Measurements from ENCODE around the gene COMMD2. TPM values are rescaled to one million over a fixed set of nuclear protein-coding genes. Genes with fewer than 3 reads are reported as not detected.

Gene COMMD2
- total RNA-seq, 4 donors from 2014 or later = 11.1 to 29.2 (median 22.1) TPM

GRCh38 chr3:149792452-149793270, 40.4 kb upstream of the COMMD2 start, which contains the start of gene ANKUB1:
TSS of gene ANKUB1 (minus strand) at chr3:149792554. CDS start at chr3:149792366, 188 bp downstream.
- TF ChIP-seq, protein P1, sequence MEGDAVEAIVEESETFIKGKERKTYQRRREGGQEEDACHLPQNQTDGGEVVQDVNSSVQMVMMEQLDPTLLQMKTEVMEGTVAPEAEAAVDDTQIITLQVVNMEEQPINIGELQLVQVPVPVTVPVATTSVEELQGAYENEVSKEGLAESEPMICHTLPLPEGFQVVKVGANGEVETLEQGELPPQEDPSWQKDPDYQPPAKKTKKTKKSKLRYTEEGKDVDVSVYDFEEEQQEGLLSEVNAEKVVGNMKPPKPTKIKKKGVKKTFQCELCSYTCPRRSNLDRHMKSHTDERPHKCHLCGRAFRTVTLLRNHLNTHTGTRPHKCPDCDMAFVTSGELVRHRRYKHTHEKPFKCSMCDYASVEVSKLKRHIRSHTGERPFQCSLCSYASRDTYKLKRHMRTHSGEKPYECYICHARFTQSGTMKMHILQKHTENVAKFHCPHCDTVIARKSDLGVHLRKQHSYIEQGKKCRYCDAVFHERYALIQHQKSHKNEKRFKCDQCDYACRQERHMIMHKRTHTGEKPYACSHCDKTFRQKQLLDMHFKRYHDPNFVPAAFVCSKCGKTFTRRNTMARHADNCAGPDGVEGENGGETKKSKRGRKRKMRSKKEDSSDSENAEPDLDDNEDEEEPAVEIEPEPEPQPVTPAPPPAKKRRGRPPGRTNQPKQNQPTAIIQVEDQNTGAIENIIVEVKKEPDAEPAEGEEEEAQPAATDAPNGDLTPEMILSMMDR (IDR thresholded peaks at IDR 0.05) = no peak
- 68 to 81% methylated on average over 4 of the region's 4 CpGs for WGBS, 2 donors
- intact Hi-C loops (cut with DNase I) = no loop called here
- Histone ChIP-seq H3K27ac (no peak within 1 kb of the TSS), H3K4me1 (no peaks in the 10 kb centered on the region), H3K27me3 (no peaks in the 10 kb centered on the region), H3K4me3 (no peak within 1 kb of the TSS), H3K36me3 (no peaks in the 10 kb centered on the region), H3K9me3 (no peaks in the 10 kb centered on the region)
- no peak for DNase-seq

GRCh38 chr3:149790698-149791097, 38.4 kb upstream of the COMMD2 start:
- Histone ChIP-seq H3K27me3 (no peaks in the 10 kb centered on the region), H3K4me1 (no peaks in the 10 kb centered on the region), H3K27ac (no peak overlapping the region), H3K4me3 (no peak overlapping the region), H3K9me3 (no peaks in the 10 kb centered on the region), H3K36me3 (no peaks in the 10 kb centered on the region)
- no peak for DNase-seq
- TF ChIP-seq, protein P1 (IDR thresholded peaks at IDR 0.05) = no peak
- TF ChIP-seq POLR2A (IDR thresholded peaks at IDR 0.05) = no peak
- 67 to 73% methylated on average over 3 of the region's 3 CpGs for WGBS, 2 donors
- intact Hi-C loops (cut with DNase I) = no loop called here

GRCh38 chr3:149790268-149790667, 38.0 kb upstream of the COMMD2 start:
- TF ChIP-seq, protein P1 (IDR thresholded peaks at IDR 0.05) = no peak
- TF ChIP-seq POLR2A (IDR thresholded peaks at IDR 0.05) = no peak
- H3K4me1 ChIP-seq = no peaks in the 10 kb centered on the region
- no peak for DNase-seq
- WGBS, 2 donors = 56 to 65% methylated on average over 2 of the region's 2 CpGs
- no peaks in the 10 kb centered on the region for H3K27me3 ChIP-seq
- H3K9me3 ChIP-seq = no peaks in the 10 kb centered on the region
- no peak overlapping the region for H3K4me3 ChIP-seq
- intact Hi-C loops (cut with DNase I) = no loop called here
- H3K36me3 ChIP-seq = no peaks in the 10 kb centered on the region
- no peak overlapping the region for H3K27ac ChIP-seq

DNA sequence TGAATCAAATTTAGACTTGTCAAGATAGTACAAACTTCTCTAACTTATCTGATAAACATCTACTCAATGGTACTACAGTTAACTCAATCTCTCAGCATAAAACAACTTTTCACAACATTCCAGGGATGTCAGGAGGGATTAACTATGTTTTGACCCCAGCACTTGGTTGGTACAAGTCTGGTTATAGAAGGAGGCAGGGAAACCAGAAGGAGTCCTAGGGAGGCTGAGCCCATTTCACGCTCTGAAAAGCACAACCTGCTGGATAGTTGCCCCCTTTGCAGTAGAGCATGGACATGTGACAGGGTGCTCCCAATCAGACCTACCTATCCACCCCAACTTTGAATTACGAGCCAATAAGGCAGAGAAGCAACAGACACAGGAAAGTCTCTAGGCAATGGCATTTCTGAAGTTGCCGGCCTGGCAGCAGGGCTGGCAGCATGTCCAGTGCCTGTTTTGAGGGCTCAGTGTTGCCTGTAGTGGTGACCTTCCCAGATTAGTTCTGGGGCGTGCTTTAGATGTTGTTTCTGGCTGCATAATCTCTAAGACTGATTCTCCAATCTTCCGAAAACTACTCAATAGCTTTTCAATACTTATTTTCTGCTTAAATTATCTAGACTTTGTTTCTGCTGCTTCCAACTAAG, 31.9 kb upstream of the COMMD2 start:
- DNase-seq = no peak
- peak overlapping the region in 1 of 4 donors; percentile 28 for H3K27ac ChIP-seq
- H3K4me3 ChIP-seq = no peak overlapping the region
- no peaks in the 10 kb centered on the region for H3K36me3 ChIP-seq
- WGBS, 2 donors = 78 to 91% methylated on average over 4 to 5 of the region's 5 CpGs
- H3K9me3 ChIP-seq = no peaks in the 10 kb centered on the region
- no peaks in the 10 kb centered on the region for H3K27me3 ChIP-seq
- H3K4me1 ChIP-seq = peaks cover 0 to 4% (median 0%) of the 10 kb centered on the region in 3 donors
- TF ChIP-seq, protein P1 (IDR thresholded peaks at IDR 0.05) = no peak
- no peak for TF ChIP-seq POLR2A (IDR thresholded peaks at IDR 0.05)
- intact Hi-C loops (cut with DNase I) = no loop called here

DNA sequence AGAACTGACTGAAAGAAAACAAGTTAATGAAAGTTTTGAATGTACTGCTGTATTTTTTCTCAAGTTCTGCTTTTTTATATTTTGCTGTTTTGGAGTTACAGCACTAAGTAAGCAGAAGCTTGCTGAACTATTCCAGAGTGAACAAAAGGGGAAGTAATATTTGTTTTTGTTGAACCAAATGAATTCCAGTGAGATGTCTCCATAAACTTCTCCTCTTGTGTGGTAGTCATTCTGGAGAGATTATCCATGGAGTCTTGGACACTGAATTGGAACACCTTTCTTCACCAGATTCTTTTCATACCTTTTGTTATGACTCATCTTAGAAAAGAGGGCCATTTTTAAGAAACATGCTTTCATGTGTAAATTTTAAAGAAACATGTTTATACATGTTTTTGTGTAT, 31.3 kb upstream of the COMMD2 start:
- Histone ChIP-seq H3K4me3 (no peak overlapping the region), H3K9me3 (no peaks in the 10 kb centered on the region), H3K36me3 (no peaks in the 10 kb centered on the region), H3K27me3 (no peaks in the 10 kb centered on the region), H3K27ac (no peak overlapping the region), H3K4me1 (peaks cover 0 to 4% (median 0%) of the 10 kb centered on the region in 3 donors)
- DNase-seq = no peak
- TF ChIP-seq, protein P1 (IDR thresholded peaks at IDR 0.05) = no peak
- no peak for TF ChIP-seq POLR2A (IDR thresholded peaks at IDR 0.05)
- intact Hi-C loops (cut with DNase I) = no loop called here

Measured in esophagus squamous epithelium (tissue), 5 donors.